Suppressor macrophage treated with lipopolysaccharide for 1 hour (primary cell): ENCODE measurements around the gene RAB22A.

Source experiments
- DNase-seq, 3 donors: peaks; one replicate each; pipeline ENCODE4 v3.0.0-alpha.2; 2020 to 2022

RAB22A gene

GRCh38 chr20:58416835-58417234, 107.3 kb downstream of the RAB22A start:
- peak in 1 of 3 donors; percentile 13 for DNase-seq
